SHP77 treated with DMSO at 0.1 percent for 48 hours (cell line): ENCODE measurements around the gene CSNK1E.

Experiments
- DNase-seq: peaks from one replicate; lab custom pipeline; 2025; lab: John Stamatoyannopoulos, UW

The CSNK1E gene

DNA sequence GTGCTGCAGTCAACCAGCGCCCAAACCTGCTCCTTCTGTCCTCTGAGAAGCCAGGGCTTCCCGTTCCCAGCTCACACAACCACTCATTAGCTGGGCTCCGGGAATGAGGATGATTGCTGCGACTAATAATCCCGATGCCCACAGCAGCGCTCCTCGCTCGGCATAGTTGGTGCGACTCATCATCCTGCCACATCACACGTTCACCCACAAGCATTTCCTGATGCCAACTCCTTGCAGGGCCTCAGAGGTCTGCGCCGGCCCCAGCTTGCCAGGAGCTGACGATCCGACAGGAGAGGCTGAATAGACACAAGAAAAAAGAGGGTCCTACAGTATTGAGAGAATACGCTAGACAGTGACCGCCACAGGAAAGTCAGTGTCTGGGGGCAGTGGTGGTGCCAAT lies 10.6 kb upstream of the CSNK1E start:
- DNase-seq: no peak

DNA sequence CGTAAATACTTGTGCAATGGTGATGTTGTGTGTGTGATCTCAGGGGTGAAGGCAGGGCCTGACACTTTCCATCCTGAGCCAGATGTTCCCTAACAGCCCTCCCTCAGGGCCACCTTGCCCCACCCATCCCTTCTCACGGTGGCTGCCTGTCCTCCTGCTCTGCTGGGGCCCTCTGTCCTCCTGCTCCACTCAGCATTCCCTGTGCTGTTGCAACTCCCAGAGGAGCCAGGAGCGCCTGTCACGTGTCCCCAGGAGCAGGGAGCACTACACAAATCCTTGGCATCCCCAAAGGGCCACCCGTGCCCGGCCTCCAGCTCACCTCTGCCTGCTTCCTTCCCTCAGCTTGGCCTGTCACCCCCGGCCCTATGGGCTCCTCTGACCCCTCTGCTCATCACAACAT lies 10.2 kb upstream of the CSNK1E start:
- DNase-seq: no peak

DNA sequence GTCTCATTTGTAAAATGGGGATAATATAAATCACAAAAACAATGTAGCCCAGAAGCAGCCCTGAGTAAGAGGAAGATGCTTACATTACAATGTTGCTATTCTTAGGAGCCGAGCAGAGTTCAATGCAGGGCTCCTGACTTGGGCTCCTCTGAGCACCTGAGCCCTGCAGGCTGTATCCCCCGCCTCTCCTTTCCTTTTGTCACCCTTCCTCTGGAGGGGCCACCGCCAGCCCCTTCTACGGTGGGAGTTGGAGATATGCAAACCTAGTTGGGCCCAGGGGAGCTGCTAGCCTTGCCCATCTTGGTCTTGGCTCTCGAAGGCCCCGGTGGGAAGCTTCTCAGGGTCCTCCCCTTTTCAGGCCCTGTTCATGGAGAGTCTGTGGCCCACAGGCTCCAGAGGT lies 8.4 kb upstream of the CSNK1E start:
- DNase-seq: no peak

DNA sequence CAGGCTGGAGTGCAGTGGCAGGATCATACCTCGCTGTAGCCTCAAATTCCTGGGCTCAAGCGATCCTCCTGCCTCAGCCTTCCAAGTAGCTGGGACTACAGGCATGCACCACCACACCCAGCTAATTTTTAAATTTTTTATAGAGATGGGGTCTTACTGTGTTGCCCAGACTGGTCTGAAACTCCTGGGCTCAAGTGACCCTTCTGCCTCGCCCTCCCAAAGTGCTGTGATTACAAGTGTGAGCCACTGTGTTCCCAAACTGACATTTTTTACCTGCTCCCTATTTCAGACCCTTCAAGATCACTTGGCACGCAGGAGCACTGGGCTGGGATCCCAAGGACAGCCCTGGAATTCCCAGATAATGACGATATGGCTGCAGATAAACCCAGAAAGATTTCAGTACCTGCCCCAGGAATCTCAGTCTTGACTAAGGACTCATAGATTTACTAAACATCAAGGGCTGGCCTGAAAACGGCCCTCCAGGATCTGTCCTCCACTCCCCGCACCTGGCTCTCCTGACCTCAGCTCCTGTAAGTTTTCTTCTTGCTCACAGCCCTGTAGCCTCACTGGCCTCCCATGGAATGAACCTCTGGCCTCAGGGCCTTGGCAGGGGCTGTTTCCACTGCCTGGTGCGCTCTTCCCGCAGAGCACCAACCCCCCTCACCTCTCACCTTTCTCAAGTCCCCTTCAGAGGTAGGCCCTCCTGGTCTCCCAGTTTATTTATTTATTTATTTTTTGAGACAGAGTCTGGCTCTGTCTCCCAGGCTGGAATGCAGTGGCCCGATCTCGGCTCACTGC lies 3.6 kb upstream of the CSNK1E start:
- DNase-seq: no peak

DNA sequence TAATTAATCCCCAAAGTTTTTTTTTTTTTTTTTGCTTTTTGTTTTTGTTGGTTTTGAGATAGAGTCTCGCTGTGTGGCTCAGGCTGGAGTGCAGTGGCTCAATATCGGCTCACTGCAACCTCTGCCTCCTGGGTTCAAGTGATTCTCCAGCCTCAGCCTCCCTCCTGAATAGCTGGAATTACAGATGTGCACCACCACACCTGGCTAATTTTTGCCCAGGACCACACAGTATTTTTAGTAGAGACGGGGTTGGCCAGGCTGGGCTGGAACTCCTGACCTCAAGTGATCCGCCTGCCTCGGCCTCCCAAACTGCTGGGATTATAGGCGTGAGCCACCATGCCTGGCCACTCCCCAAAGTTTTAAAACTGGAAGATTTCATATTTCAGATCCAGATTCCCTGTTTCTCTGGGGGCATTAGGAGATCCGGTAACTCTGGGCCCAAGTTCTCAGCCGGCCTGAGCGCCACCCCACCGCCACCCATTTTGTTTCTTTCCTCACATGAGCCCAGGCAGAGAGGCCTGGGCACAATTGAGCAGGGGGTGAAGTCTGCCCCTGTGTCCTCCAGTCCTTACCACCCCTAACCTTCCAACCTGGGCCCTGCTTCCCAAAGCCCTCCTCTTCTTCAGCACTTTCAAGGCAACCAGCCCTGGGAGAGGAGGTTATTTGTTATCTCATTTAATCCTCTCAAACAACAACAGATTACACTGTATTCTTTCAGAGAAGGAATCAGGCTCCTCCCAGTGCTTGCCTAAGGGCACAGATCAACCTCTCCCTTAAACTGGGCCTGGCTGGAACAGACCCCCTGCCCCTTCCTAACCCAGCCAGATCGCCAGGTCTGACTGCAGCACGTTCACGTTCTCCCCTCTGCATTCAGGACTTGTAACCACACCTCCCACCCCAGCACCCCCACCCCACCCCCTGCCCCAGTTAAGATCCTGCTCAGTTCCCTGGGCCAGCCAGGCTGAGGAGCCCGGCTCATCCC lies 1.9 kb upstream of the CSNK1E start:
- no peak for DNase-seq

GRCh38 chr22:38317995-38318715 lies 922 bp upstream of the CSNK1E start:
- DNase-seq: peak; percentile 60

- DNase-seq: no peak
These were observed 690 bp downstream of the CSNK1E start for GRCh38 chr22:38316364-38317121.

DNA sequence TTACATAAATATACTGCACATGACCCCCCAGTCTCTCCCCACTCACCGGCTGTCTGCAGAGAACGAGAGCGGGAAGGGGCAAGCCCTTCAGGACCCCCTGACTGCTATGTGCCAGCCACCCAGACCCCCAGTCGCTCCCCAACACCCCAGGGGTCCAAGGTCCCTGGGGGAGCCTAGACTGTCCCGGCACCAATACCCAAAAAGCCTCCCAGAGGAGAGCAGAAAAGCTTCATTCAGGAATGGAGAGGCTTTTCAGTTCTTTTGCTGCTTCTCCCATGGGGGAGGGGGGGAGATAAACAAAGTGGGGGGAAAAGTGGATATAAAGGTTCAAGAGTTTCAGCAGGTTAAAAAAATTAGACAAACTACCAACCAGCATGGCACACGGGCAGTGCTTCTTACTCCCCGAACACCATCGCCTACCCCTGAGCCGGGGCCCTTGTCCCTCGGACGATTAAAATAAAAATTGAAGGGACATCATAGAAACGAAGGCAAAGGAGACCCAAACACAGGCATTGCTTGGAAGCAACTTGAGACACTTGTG lies 1.3 kb downstream of the CSNK1E start:
- no peak for DNase-seq

DNA sequence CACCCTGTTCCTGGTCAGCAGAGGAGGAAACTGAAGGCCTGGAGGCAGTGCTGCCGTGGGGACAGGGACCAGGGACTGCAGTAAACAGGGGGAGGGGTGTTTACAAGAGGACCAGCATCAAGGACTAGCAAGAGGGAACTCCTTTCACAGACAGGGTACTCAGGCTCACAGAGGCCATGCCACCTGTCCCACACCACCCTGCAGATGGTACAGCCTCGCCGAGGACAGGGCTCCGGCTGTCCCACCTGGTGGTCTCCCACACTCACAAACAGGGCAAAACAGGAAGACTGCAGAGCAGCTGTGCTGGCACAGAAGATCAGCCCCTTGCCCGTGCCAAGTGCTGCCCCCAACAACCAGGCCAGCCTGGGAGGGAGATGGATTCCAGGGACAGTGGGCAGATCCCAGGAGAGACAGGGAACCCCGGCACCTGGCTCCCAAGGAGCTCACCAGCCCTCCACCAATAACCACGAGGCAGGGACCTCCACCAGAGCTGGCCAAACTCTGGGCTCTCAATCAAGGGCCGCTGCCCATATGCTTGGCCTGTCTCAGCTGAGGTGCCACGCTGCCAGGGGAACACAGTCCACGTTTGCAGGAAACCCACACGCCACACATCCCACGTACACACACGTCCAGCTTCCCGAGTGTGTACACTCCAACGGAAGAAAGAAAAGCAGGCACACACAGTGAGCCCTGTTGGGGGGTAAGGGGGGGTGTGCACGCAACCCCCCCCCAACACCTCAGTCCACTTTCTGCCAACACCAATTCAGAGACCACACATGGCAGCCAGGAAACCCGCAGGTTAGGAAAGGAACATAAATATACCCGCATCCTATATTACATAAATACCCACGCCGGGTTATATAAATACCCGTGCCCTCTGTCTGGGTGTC lies 2.1 kb downstream of the CSNK1E start:
- DNase-seq: peak; percentile 39

DNA sequence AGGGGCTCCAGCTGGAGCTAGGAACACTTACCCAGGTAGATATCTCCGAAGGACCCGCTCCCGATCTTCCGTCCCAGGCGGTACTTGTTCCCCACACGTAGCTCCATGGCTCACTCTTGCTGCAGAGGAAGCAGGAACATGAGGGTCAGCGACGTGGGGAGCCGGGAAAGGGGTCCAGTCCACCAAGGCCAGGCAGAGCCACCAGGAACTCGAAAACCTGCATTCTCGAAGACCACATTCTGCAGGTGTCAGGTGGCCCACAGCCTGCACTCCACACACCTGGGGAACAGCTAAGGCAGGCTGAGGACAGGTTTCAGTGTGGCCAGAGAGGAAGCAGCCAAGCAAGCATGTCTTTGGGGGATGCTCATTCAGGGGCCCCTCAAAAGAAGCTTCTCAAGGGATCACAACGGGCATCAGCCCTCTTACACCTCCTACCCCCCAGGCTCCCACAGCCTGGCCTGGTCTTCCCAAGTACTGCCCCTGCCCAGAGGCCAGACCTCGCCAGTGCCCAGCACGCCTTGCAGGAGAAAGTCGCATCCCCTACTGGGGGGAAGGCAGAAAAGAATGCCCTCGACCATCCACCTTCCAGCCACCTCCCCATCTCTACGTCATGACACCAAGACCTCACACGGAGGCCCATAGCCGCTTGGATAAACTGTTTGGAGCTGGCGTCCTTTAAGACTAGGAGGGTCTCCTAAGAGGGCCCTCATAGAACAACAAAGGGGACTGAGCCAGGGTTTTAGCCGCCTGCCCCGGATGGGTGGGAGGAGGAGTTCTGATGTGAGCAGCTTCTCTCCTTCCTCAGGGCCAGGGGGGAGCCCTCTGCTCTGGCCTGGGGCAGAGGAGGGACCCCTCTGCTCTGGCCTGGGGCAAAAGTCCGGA lies 2.9 kb downstream of the CSNK1E start:
- DNase-seq: no peak

DNA sequence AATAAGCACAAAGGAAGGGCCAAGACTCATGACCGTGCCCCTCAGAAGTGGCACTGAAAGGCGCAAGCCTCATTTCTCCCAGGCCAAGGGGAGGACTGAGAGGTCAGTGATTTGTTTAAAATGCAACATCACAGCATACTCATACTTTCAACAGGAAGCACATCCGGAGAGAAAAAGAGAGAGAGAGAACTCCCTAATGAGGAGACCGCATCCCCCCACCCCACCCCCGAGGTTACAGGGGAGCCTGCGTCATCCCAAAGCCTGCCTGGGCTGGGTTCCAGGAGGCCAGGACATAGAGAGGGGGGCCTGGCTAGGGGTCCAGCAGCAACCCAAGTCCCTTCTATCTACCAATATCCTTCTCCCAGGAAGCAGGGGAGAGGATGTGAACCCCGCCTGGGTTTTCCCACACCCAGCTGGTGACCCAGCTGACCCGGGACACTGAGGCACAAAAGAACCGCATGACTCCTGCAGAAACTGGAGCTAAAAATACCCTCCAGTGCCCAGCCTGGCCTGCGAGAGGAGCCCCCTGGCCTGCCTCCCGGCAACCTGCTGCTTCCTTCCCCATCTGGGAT lies 3.8 kb downstream of the CSNK1E start:
- no peak for DNase-seq

- DNase-seq: no peak
These were observed 4.9 kb downstream of the CSNK1E start for GRCh38 chr22:38312261-38312800.

GRCh38 chr22:38311323-38311620 lies 6.0 kb downstream of the CSNK1E start:
- DNase-seq: no peak

- DNase-seq: no peak
These were observed 6.5 kb downstream of the CSNK1E start for GRCh38 chr22:38310518-38311322.

GRCh38 chr22:38309614-38310517 lies 7.4 kb downstream of the CSNK1E start:
- DNase-seq: no peak

DNA sequence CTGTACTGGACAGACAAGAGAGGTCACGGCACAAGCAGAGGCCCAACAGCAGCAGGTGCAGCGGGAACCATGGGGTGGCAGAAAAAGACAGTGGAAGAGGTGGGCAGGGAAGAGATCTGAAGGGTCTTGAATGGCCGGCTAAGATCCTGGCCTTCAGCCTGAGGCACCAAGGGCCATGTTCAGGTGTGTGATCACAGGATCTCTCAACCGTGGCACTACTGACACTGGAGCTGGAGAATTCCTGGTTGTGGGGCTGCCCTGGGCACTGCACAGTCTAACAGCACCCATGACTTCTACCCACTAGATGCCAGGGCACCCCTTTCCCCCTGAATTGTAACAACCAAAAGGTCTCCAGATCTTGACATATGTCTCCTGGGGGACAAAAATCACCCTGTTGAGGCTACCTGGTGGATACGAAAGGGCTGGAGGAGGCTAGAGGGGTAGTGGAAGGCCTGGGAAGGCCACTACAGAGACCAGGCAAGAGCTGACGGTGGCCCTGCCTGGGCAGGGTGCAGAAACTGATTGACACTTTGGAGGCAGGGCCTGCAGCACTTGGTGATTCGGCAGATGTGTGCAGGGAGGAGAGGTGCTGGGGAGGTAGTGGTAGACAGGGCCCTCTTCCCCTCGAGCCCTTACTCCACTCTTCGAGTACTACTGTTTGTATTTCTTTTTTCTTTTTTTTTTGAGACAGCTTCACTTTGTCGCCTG lies 8.3 kb downstream of the CSNK1E start:
- DNase-seq: no peak
